NCI-H2227 treated with DMSO at 0.1 percent for 48 hours (cell line): ENCODE data around the gene SPTBN1.
"Not testable (repeated sequence)": the region's sequence is repeated elsewhere in the genome, so short reads cannot be mapped to it uniquely, and the experiment has no call there.

Source experiments
- DNase-seq: peaks from one replicate; lab custom pipeline; 2025; lab: John Stamatoyannopoulos, UW

Gene SPTBN1

GRCh38 chr2:54471221-54471711 is 15.1 kb downstream of the SPTBN1 start:
- peak; percentile 93 for DNase-seq

- DNase-seq = no peak
These were observed 17.7 kb downstream of the SPTBN1 start for GRCh38 chr2:54473851-54474250.

GRCh38 chr2:54475285-54475684 is 19.2 kb downstream of the SPTBN1 start:
- DNase-seq = no peak

- no peak for DNase-seq
These were observed 19.8 kb downstream of the SPTBN1 start for GRCh38 chr2:54475919-54476318.

- DNase-seq = no peak
These were observed 20.7 kb downstream of the SPTBN1 start for GRCh38 chr2:54476852-54477251.

- no peak for DNase-seq
These were observed 21.8 kb downstream of the SPTBN1 start for GRCh38 chr2:54477896-54478295.

- DNase-seq = no peak
These were observed 22.8 kb downstream of the SPTBN1 start for GRCh38 chr2:54478899-54479298.

GRCh38 chr2:54479424-54479823 is 23.3 kb downstream of the SPTBN1 start:
- no peak for DNase-seq

- DNase-seq = no peak
These were observed 23.9 kb downstream of the SPTBN1 start for GRCh38 chr2:54480025-54480424.

- DNase-seq = no peak
These were observed 25.6 kb downstream of the SPTBN1 start for GRCh38 chr2:54481686-54482085.

- DNase-seq = no peak
These were observed 26.6 kb downstream of the SPTBN1 start for GRCh38 chr2:54482715-54483114.

GRCh38 chr2:54483426-54483825 is 27.3 kb downstream of the SPTBN1 start:
- DNase-seq = no peak

GRCh38 chr2:54485756-54486155 is 29.6 kb downstream of the SPTBN1 start:
- DNase-seq = not testable (repeated sequence)

GRCh38 chr2:54486766-54487165 is 30.6 kb downstream of the SPTBN1 start:
- no peak for DNase-seq

GRCh38 chr2:54490863-54491262 is 34.7 kb downstream of the SPTBN1 start:
- no peak for DNase-seq

- no peak for DNase-seq
These were observed 36.2 kb downstream of the SPTBN1 start for GRCh38 chr2:54492335-54492734.

GRCh38 chr2:54494087-54494486 is 38.0 kb downstream of the SPTBN1 start:
- no peak for DNase-seq

GRCh38 chr2:54496920-54497319 is 40.8 kb downstream of the SPTBN1 start:
- no peak for DNase-seq

- no peak for DNase-seq
These were observed 41.9 kb downstream of the SPTBN1 start for GRCh38 chr2:54497763-54498680.

GRCh38 chr2:54499661-54500060 is 43.5 kb downstream of the SPTBN1 start:
- DNase-seq = no peak

GRCh38 chr2:54500404-54501205 is 44.5 kb downstream of the SPTBN1 start:
- DNase-seq = no peak

- DNase-seq = no peak
These were observed 46.6 kb downstream of the SPTBN1 start for GRCh38 chr2:54502731-54503130.

GRCh38 chr2:54503192-54503591 is 47.1 kb downstream of the SPTBN1 start:
- no peak for DNase-seq
